DMS 273 (cell line): Measurements from ENCODE around the gene TSPAN31.
"Not testable (repeated sequence)": the region's sequence is repeated elsewhere in the genome, so short reads cannot be mapped to it uniquely, and the experiment has no call there.

Experiments
- DNase-seq: peaks from one replicate; lab custom pipeline; 2025; ENCODE audit not compliant: unreplicated experiment; lab: John Stamatoyannopoulos, UW

Gene TSPAN31

GRCh38 chr12:57765698-57766463 lies 21.0 kb downstream of the TSPAN31 start:
- DNase-seq, result peak; percentile 45

- DNase-seq, result peak; percentile 61
Measured at GRCh38 chr12:57766464-57767304, 21.8 kb downstream of the TSPAN31 start, which contains the start of gene CYP27B1. TSS of gene CYP27B1 (minus strand) at chr12:57767078. CDS start at chr12:57767041, 37 bp downstream.

GRCh38 chr12:57767305-57767698 lies 22.5 kb downstream of the TSPAN31 start:
- no peak for DNase-seq

- DNase-seq, result no peak
Measured at GRCh38 chr12:57767876-57768275, 23.0 kb downstream of the TSPAN31 start.

- no peak for DNase-seq
Measured at GRCh38 chr12:57769594-57769993, 24.8 kb downstream of the TSPAN31 start.

GRCh38 chr12:57770734-57771133 lies 25.9 kb downstream of the TSPAN31 start:
- no peak for DNase-seq

GRCh38 chr12:57771236-57771872 lies 26.5 kb downstream of the TSPAN31 start:
- DNase-seq, result peak; percentile 95

- peak; percentile 97 for DNase-seq
Measured at GRCh38 chr12:57771873-57772428, 27.1 kb downstream of the TSPAN31 start, which contains the start of gene METTL1. TSS of gene METTL1 (minus strand) at chr12:57772105. CDS start at chr12:57772083, 22 bp downstream.

- peak; percentile 78 for DNase-seq
Measured at GRCh38 chr12:57772429-57773322, 27.8 kb downstream of the TSPAN31 start, which contains the start of gene EEF1AKMT3. TSS of gene EEF1AKMT3 (plus strand) at chr12:57772614. CDS start at chr12:57772725, 111 bp downstream.

GRCh38 chr12:57774634-57775033 lies 29.8 kb downstream of the TSPAN31 start:
- not testable (repeated sequence) for DNase-seq

GRCh38 chr12:57775044-57775443 lies 30.2 kb downstream of the TSPAN31 start:
- DNase-seq, result no peak

- DNase-seq, result no peak
Measured at GRCh38 chr12:57775563-57776246, 30.9 kb downstream of the TSPAN31 start.

- DNase-seq, result no peak
Measured at GRCh38 chr12:57776247-57776587, 31.4 kb downstream of the TSPAN31 start.

- no peak for DNase-seq
Measured at GRCh38 chr12:57777367-57777766, 32.5 kb downstream of the TSPAN31 start.

GRCh38 chr12:57777911-57778310 lies 33.1 kb downstream of the TSPAN31 start:
- DNase-seq, result no peak

- DNase-seq, result no peak
Measured at GRCh38 chr12:57779736-57780135, 34.9 kb downstream of the TSPAN31 start.

GRCh38 chr12:57780284-57780897 lies 35.6 kb downstream of the TSPAN31 start:
- no peak for DNase-seq

GRCh38 chr12:57781244-57781643 lies 36.4 kb downstream of the TSPAN31 start:
- DNase-seq, result no peak

GRCh38 chr12:57781801-57782200 lies 37.0 kb downstream of the TSPAN31 start:
- DNase-seq, result no peak
